GM12878 (cell line): ENCODE results near the gene CD300E. TPM values are rescaled to one million over a fixed set of nuclear protein-coding genes. Genes with fewer than 3 reads are reported as not detected.

ENCODE experiments used
- ATF2 ChIP-seq: IDR thresholded peaks from 2 replicates; pipeline ENCODE4 v1.6.1; 2012; ENCODE audit warnings: low read length, inconsistent platforms
- ATF7 ChIP-seq: fragments of 450-650 bp; IDR thresholded peaks from 2 replicates; pipeline ENCODE4 v1.6.1; 2016; ENCODE audit warnings: low read depth, mild to moderate bottlenecking
- EZH2 ChIP-seq: IDR thresholded peaks from 2 replicates; pipeline ENCODE4 v1.6.1; 2012; ENCODE audit warnings: low read depth, mild to moderate bottlenecking, control low read depth, inconsistent platforms, low read length, borderline replicate concordance; ENCODE audit not compliant: control insufficient read depth
- GATAD2B ChIP-seq: fragments of 450-650 bp; conservative IDR thresholded peaks from 2 replicates; pipeline ENCODE4 v1.6.1; 2017; ENCODE audit warnings: low read depth, mild to moderate bottlenecking, moderate library complexity
- IKZF2 ChIP-seq, 2 experiments: fragments of 450-650 bp; IDR thresholded peaks; 2 replicates each; pipeline ENCODE4 v1.6.1; 2017; ENCODE audit warnings: mild to moderate bottlenecking in 2 of 2, moderate library complexity in 2 of 2
- NFIC ChIP-seq: IDR thresholded peaks from 2 replicates; pipeline ENCODE4 v1.6.1; 2012; ENCODE audit warnings: low read depth, mild to moderate bottlenecking, inconsistent platforms, low read length, moderate library complexity
- SP1 ChIP-seq: IDR thresholded peaks from one replicate; pipeline ENCODE4 v1.6.1; 2011; ENCODE audit warnings: low read depth, low read length
- USF1 ChIP-seq: IDR thresholded peaks from 2 replicates; pipeline ENCODE4 v1.6.1; 2011; ENCODE audit warnings: borderline replicate concordance, low read depth, mild to moderate bottlenecking, moderate library complexity, mixed read lengths, low read length; ENCODE audit not compliant: insufficient read depth; ENCODE audit errors: extremely low read length
- ZBTB40 ChIP-seq: fragments of 450-650 bp; IDR thresholded peaks from 2 replicates; pipeline ENCODE4 v1.6.1; 2016; ENCODE audit warnings: mild to moderate bottlenecking, moderate library complexity, borderline replicate concordance
- ZNF24 ChIP-seq: fragments of 450-650 bp; IDR thresholded peaks from 2 replicates; pipeline ENCODE4 v1.6.1; 2017; ENCODE audit warnings: antibody characterized with exemption, mild to moderate bottlenecking
- ZNF592 ChIP-seq: fragments of 450-650 bp; IDR thresholded peaks from 2 replicates; pipeline ENCODE4 v1.6.1; 2017; ENCODE audit warnings: mild to moderate bottlenecking, moderate library complexity
- polyA plus RNA-seq, 11 experiments: library from polyadenylated mRNA; depleted of rRNA in 4 of 11; unstranded in 6 of 11; stranded (reverse) in 5 of 11; fragments of >200 nt; fragmentation: Nextera tagmentation in 4 of 11; fragmentation: Illumina TruSeq in 1 of 11; extraction: Ambion mirVana in 4 of 11; extraction: Trizol in 1 of 11; gene quantifications; 1 replicate in 1 of 11; 2 replicates in 10 of 11; pipeline versions ENCODE4 v1.2.1 to v1.2.3, GENCODE V29; 2011 to 2016; ENCODE audit warnings: inconsistent platforms in 2 of 11, missing spikeins in 2 of 11, low read depth in 1 of 11
- total RNA-seq, 4 experiments: library from RNA; depleted of rRNA in 3 of 4; stranded (reverse); fragments of >200 nt in 3 of 4; fragmentation: Illumina TruSeq in 1 of 4; extraction: Trizol in 1 of 4; gene quantifications; 2 replicates each; pipeline versions ENCODE4 v1.2.1 to v1.2.3, GENCODE V29; 2013 to 2021

CD300E gene
- total and polyA plus RNA-seq, 10 of the 15 experiments (the other 5 are each of a cell fraction or from before 2014, with no cell fraction given) = not detected

GRCh38 chr17:74663561-74663960 lies 40.0 kb upstream of the CD300E start (continued):
- TF ChIP-seq ATF2 (no peak), NFIC (no peak), SP1 (no peak), ATF7 (no peak), IKZF2 (IDR thresholded peaks at IDR 0.05) (no peak), ZBTB40 (no peak), USF1 (no peak), ZNF24 (no peak), GATAD2B (no peak), EZH2 (no peak), ZNF592 (no peak)
